Activated T-cell treated with anti-CD3 and anti-CD28 coated beads, Interleukin-2, amount 50 U/mL, for 1 hour (primary cell): ENCODE results near the gene CHCHD2.
"Not testable (repeated sequence)": the region's sequence is repeated elsewhere in the genome, so short reads cannot be mapped to it uniquely, and the experiment has no call there.

Source experiments
- DNase-seq: peaks from one replicate; pipeline ENCODE4 v3.0.0-alpha.2; 2020

CHCHD2 gene

DNA sequence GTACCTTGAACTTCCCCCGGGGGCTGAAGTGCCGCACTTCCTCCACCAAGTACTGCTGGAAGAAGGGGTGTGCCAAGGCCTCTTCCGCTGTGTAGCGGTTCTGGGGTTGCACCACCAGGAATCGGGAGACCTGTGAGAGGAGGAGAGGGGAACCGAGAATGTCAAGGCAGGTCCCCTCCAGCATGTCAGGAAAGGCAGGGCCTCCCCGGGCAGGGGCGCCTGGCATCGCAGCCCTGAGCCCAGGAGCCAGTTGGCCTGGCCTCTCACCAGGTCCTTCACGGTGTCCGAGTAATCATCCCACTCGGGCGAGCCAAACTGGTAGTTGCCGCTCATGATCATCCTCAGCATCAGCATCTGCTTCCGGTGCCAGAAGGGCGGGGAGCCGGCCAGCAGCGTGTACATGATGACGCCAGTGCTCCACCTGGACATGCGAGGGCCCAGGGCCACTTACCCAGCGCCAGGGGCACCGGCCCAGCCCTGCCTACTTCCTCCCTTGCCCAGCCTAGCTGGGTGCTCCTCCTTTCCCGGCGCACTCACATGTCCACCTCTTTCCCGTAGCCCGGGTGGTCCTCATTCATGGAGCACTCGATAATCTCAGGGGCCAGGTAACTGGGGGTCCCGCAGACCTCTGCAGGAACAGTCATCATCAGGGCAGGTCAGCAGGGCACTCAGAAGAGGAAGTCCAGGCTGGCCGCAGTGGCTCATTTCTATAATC lies 24.5 kb downstream of the CHCHD2 start:
- DNase-seq: no peak

DNA sequence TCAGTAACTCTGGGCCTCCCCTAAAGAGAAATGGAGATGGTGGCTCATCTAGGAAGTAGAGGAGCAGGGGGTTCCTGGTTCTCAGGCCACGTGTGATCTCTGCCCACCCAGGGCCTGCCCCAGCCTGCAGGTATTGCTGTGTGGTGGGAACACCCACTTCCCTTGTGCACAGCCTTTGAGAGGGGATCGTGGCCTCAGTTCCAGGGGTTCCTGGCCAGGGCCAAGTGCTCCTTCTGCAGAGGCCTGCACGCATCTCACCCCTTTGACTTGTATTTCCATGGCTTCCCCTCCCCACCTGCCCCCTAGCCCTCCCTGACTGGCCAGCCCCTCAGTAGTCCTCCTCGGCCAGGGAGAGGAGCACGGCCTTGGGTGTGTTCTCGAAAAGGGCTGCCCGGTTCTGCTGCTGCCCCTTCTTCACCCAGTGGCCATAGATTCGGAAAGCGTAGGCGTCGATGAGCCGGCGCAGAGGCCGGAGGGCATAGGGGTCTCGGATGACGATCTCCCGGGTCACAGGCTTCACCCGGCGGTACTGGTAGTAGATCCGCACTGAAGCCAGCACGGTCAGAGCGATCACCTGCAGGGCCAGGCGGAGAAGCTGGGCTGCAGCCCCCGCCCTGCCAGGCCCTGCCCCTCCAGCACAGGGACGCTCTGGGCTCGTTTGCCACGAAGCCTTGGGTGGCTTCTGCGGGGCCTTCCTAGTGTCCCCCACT lies 25.4 kb downstream of the CHCHD2 start:
- DNase-seq: not testable (repeated sequence)

DNA sequence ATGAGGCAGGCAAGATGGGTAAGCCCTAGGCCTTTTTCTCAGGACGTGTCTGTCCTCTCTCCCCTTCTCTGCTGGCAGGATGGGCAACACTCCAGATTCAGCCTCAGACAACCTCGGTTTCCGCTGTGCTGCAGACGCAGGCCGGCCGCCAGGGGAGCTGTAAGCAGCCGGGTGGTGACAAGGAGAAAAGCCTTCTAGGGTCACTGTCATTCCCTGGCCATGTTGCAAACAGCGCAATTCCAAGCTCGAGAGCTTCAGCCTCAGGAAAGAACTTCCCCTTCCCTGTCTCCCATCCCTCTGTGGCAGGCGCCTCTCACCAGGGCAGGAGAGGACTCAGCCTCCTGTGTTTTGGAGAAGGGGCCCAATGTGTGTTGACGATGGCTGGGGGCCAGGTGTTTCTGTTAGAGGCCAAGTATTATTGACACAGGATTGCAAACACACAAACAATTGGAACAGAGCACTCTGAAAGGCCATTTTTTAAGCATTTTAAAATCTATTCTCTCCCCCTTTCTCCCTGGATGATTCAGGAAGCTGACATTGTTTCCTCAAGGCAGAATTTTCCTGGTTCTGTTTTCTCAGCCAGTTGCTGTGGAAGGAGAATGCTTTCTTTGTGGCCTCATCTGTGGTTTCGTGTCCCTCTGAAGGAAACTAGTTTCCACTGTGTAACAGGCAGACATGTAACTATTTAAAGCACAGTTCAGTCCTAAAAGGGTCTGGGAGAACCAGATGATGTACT lies 26.7 kb downstream of the CHCHD2 start:
- DNase-seq: no peak

DNA sequence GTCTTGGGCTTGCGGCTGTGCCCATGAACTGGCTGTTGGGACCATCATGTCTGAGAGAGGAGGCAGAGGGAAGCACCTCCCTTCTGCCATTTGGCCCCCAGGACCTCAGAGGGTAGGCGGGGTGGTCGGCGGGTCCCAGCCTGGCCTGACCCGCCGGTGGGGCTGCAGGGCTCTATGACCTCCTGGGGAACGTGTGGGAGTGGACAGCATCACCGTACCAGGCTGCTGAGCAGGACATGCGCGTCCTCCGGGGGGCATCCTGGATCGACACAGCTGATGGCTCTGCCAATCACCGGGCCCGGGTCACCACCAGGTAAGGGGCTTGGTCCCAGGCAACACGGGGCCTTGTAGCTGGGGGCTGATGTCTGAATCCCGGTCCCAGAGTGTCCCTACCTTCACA lies 28.1 kb downstream of the CHCHD2 start:
- DNase-seq: no peak

DNA sequence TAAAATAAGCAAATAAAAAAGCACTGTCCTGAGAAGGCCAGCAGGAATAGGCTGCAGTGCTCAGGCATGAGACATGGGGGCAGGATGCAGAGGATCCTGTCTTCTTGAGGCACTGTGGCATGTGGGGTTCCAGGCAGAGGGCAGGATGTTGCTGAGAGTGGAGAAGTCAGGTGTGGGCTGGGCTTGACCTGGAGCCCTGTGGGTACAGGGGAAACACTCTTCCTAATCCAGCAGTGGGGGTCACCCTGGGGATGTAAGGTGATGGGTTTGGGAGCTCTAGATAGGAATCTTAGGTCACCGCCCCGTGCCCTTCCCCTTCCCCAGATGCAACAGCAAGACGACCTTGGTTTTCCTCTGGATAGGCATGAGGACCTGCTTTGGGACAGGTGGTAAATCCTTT lies 28.6 kb downstream of the CHCHD2 start:
- no peak for DNase-seq

- peak; percentile 69 for DNase-seq
These were observed 31.9 kb downstream of the CHCHD2 start for GRCh38 chr7:56074371-56074791.

GRCh38 chr7:56066376-56066775 lies 39.9 kb downstream of the CHCHD2 start:
- not testable (repeated sequence) for DNase-seq

DNA sequence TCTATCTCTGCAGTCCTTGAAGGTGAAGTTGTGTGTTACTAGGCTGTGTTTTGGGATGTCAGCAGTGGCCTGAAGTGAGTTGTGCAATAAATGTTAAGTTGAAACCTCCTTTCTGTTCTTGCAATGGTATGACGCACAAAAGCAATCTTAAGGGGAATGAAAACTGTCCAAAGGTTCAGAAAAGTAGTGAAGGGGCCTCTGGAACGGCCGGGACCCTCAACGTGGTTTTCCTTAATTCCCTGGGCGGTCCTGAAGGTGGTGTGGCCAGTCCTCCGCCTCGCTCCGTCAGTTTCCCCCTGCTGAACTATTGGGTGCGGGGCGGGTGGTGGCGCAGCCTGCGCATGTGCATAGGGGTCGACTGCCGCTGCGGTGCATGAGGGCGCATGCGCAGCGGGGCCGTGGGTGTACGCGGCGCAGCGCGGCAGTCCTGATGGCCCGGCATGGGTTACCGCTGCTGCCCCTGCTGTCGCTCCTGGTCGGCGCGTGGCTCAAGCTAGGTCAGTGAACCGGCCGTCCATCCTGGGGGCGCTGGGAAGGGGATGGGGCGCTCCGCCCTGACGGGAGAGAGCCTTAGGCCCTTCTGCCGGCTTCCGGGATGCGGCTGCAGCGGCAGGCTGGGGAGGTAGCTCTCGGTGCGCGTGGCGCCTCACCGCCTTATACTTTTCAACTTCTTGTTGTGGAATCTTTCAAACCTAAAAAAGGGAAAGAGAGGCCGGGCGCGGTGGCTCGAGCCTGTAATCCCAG lies 42.2 kb downstream of the CHCHD2 start, which contains the start of gene SUMF2:
TSS of gene SUMF2 (plus strand) at position 405 of the 744 bp plus-strand sequence. CDS start at position 431, 26 bp downstream.
- DNase-seq: peak; percentile 93

DNA sequence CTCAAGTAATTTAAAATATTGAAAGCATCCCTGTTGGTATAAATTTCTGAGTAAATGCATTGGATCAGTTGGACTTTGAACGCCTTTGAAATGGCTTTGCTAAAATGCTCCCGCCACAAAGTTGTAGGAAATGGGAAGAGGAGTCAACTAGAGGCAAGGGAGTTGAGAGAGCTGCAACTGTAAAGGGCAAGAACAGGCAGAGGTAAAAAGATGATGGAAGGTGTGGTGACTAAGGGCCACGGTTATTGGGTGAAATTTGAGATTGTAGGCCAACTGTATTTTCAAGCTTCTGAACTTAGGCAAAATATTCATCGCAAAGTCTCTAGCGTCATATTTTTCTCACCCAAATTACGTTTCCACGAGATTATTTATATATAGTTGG lies 42.8 kb downstream of the CHCHD2 start:
- no peak for DNase-seq

- DNase-seq: no peak
These were observed 43.9 kb downstream of the CHCHD2 start for GRCh38 chr7:56062382-56062781.

DNA sequence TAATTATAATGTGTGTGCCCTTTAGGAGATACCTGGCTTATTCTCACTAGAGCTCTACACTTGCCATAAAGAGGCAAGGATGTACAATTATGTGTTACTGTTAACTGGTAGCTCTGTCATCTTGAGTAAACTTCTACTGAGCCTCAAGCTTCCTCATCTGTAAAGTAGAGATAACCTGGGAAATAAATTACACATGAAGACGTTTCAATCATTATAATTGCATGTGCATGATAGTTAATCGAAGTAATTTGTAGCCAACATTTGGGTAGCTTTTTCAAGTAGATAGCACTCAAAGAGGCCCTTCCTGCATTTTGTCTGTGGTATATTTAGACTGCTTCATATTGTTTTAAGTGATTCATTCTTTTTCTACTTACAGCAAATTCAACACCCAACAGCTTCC lies 52.3 kb downstream of the CHCHD2 start:
- no peak for DNase-seq

- DNase-seq: no peak
These were observed 52.9 kb downstream of the CHCHD2 start for GRCh38 chr7:56053379-56053778.
